Kidney glomerular epithelial cell (primary cell): ENCODE measurements around the gene ITGB6.
"Not testable (repeated sequence)": the region's sequence is repeated elsewhere in the genome, so short reads cannot be mapped to it uniquely, and the experiment has no call there.

Experiments used
- DNase-seq: peaks from one replicate; lab custom pipeline; 2025; lab: John Stamatoyannopoulos, UW

The ITGB6 gene

GRCh38 chr2:160181146-160181836 lies 18.8 kb downstream of the ITGB6 start:
- not testable (repeated sequence) for DNase-seq

- DNase-seq: not testable (repeated sequence)
Measured at GRCh38 chr2:160180690-160181089, 19.4 kb downstream of the ITGB6 start.

- DNase-seq: no peak
Measured at GRCh38 chr2:160180172-160180571, 19.9 kb downstream of the ITGB6 start.

- DNase-seq: no peak
Measured at GRCh38 chr2:160175169-160176134, 24.6 kb downstream of the ITGB6 start.

- DNase-seq: no peak
Measured at GRCh38 chr2:160174322-160174721, 25.8 kb downstream of the ITGB6 start.

GRCh38 chr2:160169988-160170387 lies 30.1 kb downstream of the ITGB6 start:
- DNase-seq: no peak

- DNase-seq: no peak
Measured at GRCh38 chr2:160169471-160169870, 30.6 kb downstream of the ITGB6 start.

- DNase-seq: no peak
Measured at GRCh38 chr2:160168878-160169277, 31.2 kb downstream of the ITGB6 start.

- DNase-seq: no peak
Measured at GRCh38 chr2:160167089-160167740, 32.9 kb downstream of the ITGB6 start.

GRCh38 chr2:160165996-160166395 lies 34.1 kb downstream of the ITGB6 start:
- DNase-seq: no peak

- no peak for DNase-seq
Measured at GRCh38 chr2:160165081-160165480, 35.0 kb downstream of the ITGB6 start.

GRCh38 chr2:160157861-160158829 lies 41.9 kb downstream of the ITGB6 start:
- DNase-seq: peak; percentile 22

GRCh38 chr2:160156665-160157064 lies 43.4 kb downstream of the ITGB6 start:
- DNase-seq: peak; percentile 55

- DNase-seq: no peak
Measured at GRCh38 chr2:160156100-160156499, 44.0 kb downstream of the ITGB6 start.

- DNase-seq: not testable (repeated sequence)
Measured at GRCh38 chr2:160148419-160148818, 51.7 kb downstream of the ITGB6 start.

GRCh38 chr2:160145471-160145870 lies 54.6 kb downstream of the ITGB6 start:
- DNase-seq: no peak

GRCh38 chr2:160144280-160144990 lies 55.6 kb downstream of the ITGB6 start:
- no peak for DNase-seq

- DNase-seq: no peak
Measured at GRCh38 chr2:160142472-160142871, 57.6 kb downstream of the ITGB6 start.

GRCh38 chr2:160141912-160142311 lies 58.2 kb downstream of the ITGB6 start:
- no peak for DNase-seq

- no peak for DNase-seq
Measured at GRCh38 chr2:160141419-160141818, 58.7 kb downstream of the ITGB6 start.

GRCh38 chr2:160140471-160140870 lies 59.6 kb downstream of the ITGB6 start:
- peak; percentile 44 for DNase-seq
